ENCODE measurements around the gene ZNF155. TPM values are rescaled to one million over a fixed set of nuclear protein-coding genes. Genes with fewer than 3 reads are reported as not detected.
A peak's percentile ranks its signal among the peaks of the same experiment; 100 is the strongest.

ZNF155 gene
- total RNA-seq, 1 donor from 2014 or later: 9.7 TPM

DNA sequence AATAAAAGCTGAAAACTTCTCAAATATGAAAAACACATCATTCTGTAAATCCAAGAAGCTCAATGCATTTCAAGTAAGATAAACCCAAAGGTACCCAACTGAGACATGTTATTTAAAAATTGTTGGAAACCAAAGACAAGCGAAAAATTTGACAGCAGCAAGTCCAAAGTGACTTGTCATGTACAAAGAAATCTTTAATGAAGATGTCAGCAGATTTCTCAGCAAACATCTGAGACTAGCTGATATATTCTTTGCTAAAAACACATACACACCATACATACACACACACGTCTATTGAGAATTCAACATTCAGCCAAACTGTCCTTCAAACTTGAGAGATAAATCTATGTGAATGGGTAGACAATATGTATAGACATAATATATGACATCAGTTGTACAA, 35.5 kb downstream of the ZNF155 start:
- Histone ChIP-seq H3K27me3 (ENCODE audit: control insufficient read depth, insufficient read depth, low read length) (no peaks in the 10 kb centered on the region), H3K4me3 (ENCODE audit: low read depth, low read length) (no peak overlapping the region), H3K36me3 (ENCODE audit: control insufficient read depth, insufficient read depth, low read length) (no peaks in the 10 kb centered on the region)
- DNase-seq (ENCODE audit: low read depth) (no peak), FAIRE-seq (no peak)
- TF ChIP-seq, protein P1, sequence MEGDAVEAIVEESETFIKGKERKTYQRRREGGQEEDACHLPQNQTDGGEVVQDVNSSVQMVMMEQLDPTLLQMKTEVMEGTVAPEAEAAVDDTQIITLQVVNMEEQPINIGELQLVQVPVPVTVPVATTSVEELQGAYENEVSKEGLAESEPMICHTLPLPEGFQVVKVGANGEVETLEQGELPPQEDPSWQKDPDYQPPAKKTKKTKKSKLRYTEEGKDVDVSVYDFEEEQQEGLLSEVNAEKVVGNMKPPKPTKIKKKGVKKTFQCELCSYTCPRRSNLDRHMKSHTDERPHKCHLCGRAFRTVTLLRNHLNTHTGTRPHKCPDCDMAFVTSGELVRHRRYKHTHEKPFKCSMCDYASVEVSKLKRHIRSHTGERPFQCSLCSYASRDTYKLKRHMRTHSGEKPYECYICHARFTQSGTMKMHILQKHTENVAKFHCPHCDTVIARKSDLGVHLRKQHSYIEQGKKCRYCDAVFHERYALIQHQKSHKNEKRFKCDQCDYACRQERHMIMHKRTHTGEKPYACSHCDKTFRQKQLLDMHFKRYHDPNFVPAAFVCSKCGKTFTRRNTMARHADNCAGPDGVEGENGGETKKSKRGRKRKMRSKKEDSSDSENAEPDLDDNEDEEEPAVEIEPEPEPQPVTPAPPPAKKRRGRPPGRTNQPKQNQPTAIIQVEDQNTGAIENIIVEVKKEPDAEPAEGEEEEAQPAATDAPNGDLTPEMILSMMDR (IDR thresholded peaks at IDR 0.05; ENCODE audit: insufficient read depth, low read length, severe bottlenecking): no peak

DNA sequence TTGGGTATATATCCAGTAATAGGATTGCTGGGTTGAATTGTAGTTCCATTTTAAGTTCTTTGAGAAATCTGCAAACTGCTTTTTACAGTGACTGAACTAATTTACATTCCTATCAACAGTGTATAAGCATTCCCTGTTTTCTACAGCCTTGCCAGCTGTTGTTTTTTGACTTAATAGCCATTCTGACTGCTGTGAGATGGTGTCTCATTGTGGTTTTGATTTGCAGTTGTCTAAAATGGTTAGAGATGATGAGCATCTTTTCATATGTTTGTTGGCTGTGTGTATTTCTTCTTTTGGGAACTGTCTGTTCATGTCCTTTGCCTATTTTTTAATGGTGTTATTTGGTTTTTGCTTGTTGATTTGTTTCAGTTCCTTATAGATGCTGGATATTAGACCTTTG, 37.2 kb downstream of the ZNF155 start:
- TF ChIP-seq, protein P1 (IDR thresholded peaks at IDR 0.05; ENCODE audit: insufficient read depth, low read length, severe bottlenecking): no peak
- Histone ChIP-seq H3K4me3 (ENCODE audit: low read depth, low read length) (no peak overlapping the region), H3K27me3 (ENCODE audit: control insufficient read depth, insufficient read depth, low read length) (no peaks in the 10 kb centered on the region), H3K36me3 (ENCODE audit: control insufficient read depth, insufficient read depth, low read length) (no peaks in the 10 kb centered on the region)
- FAIRE-seq (no peak), DNase-seq (ENCODE audit: low read depth) (no peak)

DNA sequence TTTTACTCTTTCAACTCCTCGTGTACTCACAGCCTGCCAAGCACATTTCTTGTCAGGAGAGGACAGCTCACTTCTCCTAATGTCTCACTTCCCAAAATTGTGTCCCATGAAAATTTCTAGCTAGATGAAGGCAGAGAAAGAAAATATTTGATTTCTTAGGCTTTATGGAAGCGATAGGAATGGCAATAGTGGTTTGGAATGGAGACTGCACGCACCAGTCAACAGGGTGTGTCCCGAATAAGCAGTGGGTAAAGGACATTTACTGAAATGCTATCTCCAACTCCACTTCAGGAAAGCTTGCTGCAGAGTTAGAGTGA, 40.9 kb downstream of the ZNF155 start:
- TF ChIP-seq, protein P1 (IDR thresholded peaks at IDR 0.05; ENCODE audit: insufficient read depth, low read length, severe bottlenecking): no peak
- Histone ChIP-seq H3K27me3 (ENCODE audit: control insufficient read depth, insufficient read depth, low read length) (no peaks in the 10 kb centered on the region), H3K4me3 (ENCODE audit: low read depth, low read length) (peak overlapping the region; percentile 76), H3K36me3 (ENCODE audit: control insufficient read depth, insufficient read depth, low read length) (peaks cover 5% of the 10 kb centered on the region)
- DNase-seq (ENCODE audit: low read depth): no peak
- FAIRE-seq: no peak

DNA sequence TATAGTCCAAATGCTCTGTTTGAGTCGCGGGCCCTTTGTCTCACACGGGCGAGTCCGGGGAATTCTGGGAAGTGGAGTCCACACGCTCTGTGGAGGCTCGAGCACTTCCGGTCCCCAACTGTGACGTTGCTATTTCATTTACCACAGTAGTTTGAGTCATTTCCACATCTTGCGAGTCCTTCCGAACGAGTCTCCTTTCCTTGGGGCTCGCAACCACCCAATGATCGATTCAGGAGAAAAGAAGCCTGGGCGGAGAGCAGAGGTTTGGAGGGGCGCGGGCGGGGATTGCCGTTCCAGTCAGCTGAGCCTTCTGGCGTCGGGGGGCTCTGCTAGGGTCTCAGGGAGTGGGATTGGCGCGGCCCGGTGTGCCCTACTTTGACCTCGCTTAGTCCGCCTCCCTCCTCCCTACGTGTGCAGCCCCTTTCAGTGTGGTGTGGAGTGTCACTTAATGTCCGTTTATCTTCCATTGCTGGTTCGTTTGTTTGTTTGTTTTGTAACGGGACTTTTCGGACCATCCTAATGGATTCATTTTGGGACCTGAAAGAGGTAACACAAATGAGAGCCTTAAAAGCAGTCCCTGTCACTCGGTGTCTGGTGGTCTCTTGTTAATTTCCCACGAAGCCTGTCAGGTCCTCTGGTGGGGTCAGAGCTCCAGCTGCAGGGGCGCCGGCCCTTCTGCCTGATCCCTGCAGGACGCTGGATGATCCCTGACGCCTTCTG, 41.4 kb downstream of the ZNF155 start, which contains the start of gene ZNF222:
TSS of gene ZNF222 (plus strand) at position 163 of the 720 bp plus-strand sequence. CDS start at position 221, 58 bp downstream.
- Histone ChIP-seq H3K4me3 (ENCODE audit: low read depth, low read length) (peak within 1 kb of the TSS; percentile 76), H3K27me3 (ENCODE audit: control insufficient read depth, insufficient read depth, low read length) (no peaks in the 10 kb centered on the region), H3K36me3 (ENCODE audit: control insufficient read depth, insufficient read depth, low read length) (peaks cover 5% of the 10 kb centered on the region)
- FAIRE-seq: no peak
- DNase-seq (ENCODE audit: low read depth): peak; percentile 83
- TF ChIP-seq, protein P1 (IDR thresholded peaks at IDR 0.05; ENCODE audit: insufficient read depth, low read length, severe bottlenecking): no peak

DNA sequence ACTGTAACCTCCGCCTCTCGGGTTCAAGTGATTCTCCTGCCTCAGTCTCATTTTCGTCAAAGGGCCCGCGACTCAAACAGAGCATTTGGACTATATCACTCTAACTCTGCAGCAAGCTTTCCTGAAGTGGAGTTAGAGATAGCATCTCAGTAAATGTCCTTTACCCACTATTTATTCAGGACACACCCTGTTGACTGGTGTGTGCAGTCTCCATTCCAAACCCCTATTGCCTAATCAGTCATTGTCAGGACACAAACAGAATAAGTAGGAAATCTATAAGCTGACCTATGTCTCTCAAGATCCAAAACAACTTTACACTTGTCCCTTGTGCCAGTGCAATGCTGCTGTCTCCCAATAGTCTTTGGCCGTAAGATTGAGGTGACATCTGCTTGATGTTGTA, 42.6 kb downstream of the ZNF155 start:
- no peak overlapping the region for H3K4me3 ChIP-seq (ENCODE audit: low read depth, low read length)
- TF ChIP-seq, protein P1 (IDR thresholded peaks at IDR 0.05; ENCODE audit: insufficient read depth, low read length, severe bottlenecking): no peak
- FAIRE-seq: no peak
- H3K27me3 ChIP-seq (ENCODE audit: control insufficient read depth, insufficient read depth, low read length): no peaks in the 10 kb centered on the region
- peaks cover 7% of the 10 kb centered on the region for H3K36me3 ChIP-seq (ENCODE audit: control insufficient read depth, insufficient read depth, low read length)
- no peak for DNase-seq (ENCODE audit: low read depth)

All from bronchial epithelial cell (primary cell).